Right kidney (tissue), 1 donor: ENCODE data around the gene TLR5.

Experiments used
- DNase-seq: peaks from one replicate; pipeline ENCODE4 v3.0.0-alpha.2; 2016

TLR5 gene

GRCh38 chr1:223068900-223069665 lies 74.0 kb downstream of the TLR5 start:
- no peak for DNase-seq

GRCh38 chr1:223067914-223068313 lies 75.1 kb downstream of the TLR5 start:
- DNase-seq, result no peak

- DNase-seq, result no peak
Observed at GRCh38 chr1:223066415-223066814, 76.6 kb downstream of the TLR5 start.

GRCh38 chr1:223062177-223062576 lies 80.9 kb downstream of the TLR5 start:
- no peak for DNase-seq

- DNase-seq, result no peak
Observed at GRCh38 chr1:223059526-223059925, 83.5 kb downstream of the TLR5 start.
